GM12872 (cell line): Measurements from ENCODE around the gene MATN4.

Experiments
- CTCF ChIP-seq: IDR thresholded peaks from 3 replicates; pipeline ENCODE4 v1.5.1; 2011; ENCODE audit warnings: low read depth, mild to moderate bottlenecking, low read length, moderate library complexity; ENCODE audit not compliant: insufficient read depth

Gene MATN4

DNA sequence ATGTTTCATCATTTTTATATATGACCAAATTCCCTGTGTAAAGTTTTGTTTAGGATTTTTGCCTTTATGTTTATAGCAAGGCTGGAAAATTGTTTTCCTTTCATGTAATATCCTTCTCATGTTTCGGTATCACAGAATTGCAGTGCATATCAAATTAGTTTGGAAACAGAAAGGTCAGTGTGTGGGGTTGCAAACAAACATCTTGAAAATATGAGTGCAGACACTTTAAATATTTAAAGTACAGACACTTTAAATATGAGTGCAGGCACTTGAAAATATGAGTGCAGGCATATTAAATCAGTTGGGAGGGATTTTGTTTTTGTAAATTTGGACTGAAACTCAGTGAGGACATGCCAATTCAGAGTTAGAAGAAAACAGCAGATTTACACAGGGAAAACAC, 60.2 kb downstream of the MATN4 start:
- TF ChIP-seq CTCF = no peak

GRCh38 chr20:45246109-45246508, 62.0 kb downstream of the MATN4 start:
- no peak for TF ChIP-seq CTCF
